Measurements from ENCODE around the gene CLEC4G. TPM values are rescaled to one million over a fixed set of nuclear protein-coding genes. Genes with fewer than 3 reads are reported as not detected.

CLEC4G gene
- total RNA-seq, 1 experiment from 2014 or later = not detected

GRCh38 chr19:7709932-7710460 is 21.9 kb downstream of the CLEC4G start:
- TF ChIP-seq EZH2phosphoT487 (IDR thresholded peaks at IDR 0.05; ENCODE audit: borderline replicate concordance, low read length) = no peak
- no peak for TF ChIP-seq CTCF (conservative IDR thresholded peaks at IDR 0.05; ENCODE audit: low read depth, low read length)
- no peak for TF ChIP-seq EZH2 (IDR thresholded peaks at IDR 0.05; ENCODE audit: low read length, unreplicated experiment)
- no peak overlapping the region for H2AFZ ChIP-seq (ENCODE audit: low read length)
- H3K9me2 ChIP-seq (replicated peaks; ENCODE audit: low read length) = no peaks in the 10 kb centered on the region
- DNase-seq (no peak), ATAC-seq (no peak)
- H3K36me3 ChIP-seq (ENCODE audit: low read depth, low read length) = no peaks in the 10 kb centered on the region
- H3K4me3 ChIP-seq (ENCODE audit: low read length) = no peak overlapping the region
- intact Hi-C loops (cut with micrococcal nuclease) = no loop called here
- ChIA-PET CTCF (no interaction called here), POLR2A (ENCODE audit: unreplicated experiment) (no interaction called here)
- no peak overlapping the region for H3K27ac ChIP-seq (ENCODE audit: low read length)
- no peak overlapping the region for H3K9ac ChIP-seq (ENCODE audit: low read length)
- no peaks in the 10 kb centered on the region for H3F3A ChIP-seq (ENCODE audit: low read length, unreplicated experiment)
- no peaks in the 10 kb centered on the region for H4K20me1 ChIP-seq (ENCODE audit: low read length)
- no peaks in the 10 kb centered on the region for H3K9me3 ChIP-seq (ENCODE audit: low read length)
- no peaks in the 10 kb centered on the region for H3K4me1 ChIP-seq (ENCODE audit: insufficient read depth, low read length)
- BruUV-seq (replicated peaks) = no TSS peak
- no peak overlapping the region for H3K4me2 ChIP-seq (ENCODE audit: low read length)
- H3K79me2 ChIP-seq (ENCODE audit: low read length) = no peaks in the 10 kb centered on the region
- no peaks in the 10 kb centered on the region for H3K27me3 ChIP-seq (ENCODE audit: low read length)

DNA sequence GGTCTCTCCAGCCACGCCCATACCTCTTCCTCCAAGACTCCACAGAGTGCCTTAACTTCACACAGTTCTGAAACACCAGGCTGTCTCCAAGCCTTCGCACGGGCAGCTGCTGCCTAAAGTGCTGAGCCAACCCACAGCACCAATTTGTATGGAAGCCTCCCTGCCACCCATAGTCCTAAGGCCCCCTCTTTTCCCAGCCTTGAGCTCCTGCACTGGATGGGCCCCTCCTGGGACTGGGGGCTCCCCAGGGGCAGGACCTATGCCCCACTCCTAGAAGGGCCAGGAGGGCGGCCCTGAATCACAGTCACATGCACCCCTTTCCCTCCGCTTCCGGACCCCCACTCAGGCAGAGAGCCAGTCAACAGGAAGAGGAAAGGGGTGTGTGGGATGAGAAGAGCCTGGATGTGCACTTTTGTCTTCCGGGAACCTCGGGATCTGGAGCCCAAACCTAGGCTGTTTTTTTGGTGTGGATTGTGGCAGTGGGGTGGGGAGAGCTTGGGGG is 24.9 kb downstream of the CLEC4G start:
- H3K4me1 ChIP-seq (ENCODE audit: insufficient read depth, low read length) = no peaks in the 10 kb centered on the region
- no peaks in the 10 kb centered on the region for H3K36me3 ChIP-seq (ENCODE audit: low read depth, low read length)
- ChIA-PET CTCF (no interaction called here), POLR2A (ENCODE audit: unreplicated experiment) (no interaction called here)
- H3K9me2 ChIP-seq (replicated peaks; ENCODE audit: low read length) = no peaks in the 10 kb centered on the region
- no peaks in the 10 kb centered on the region for H3K9me3 ChIP-seq (ENCODE audit: low read length)
- H3K79me2 ChIP-seq (ENCODE audit: low read length) = no peaks in the 10 kb centered on the region
- H4K20me1 ChIP-seq (ENCODE audit: low read length) = no peaks in the 10 kb centered on the region
- H3K4me2 ChIP-seq (ENCODE audit: low read length) = no peak overlapping the region
- TF ChIP-seq EZH2 (IDR thresholded peaks at IDR 0.05; ENCODE audit: low read length, unreplicated experiment) = no peak
- TF ChIP-seq CTCF (conservative IDR thresholded peaks at IDR 0.05; ENCODE audit: low read depth, low read length) = no peak
- TF ChIP-seq EZH2phosphoT487 (IDR thresholded peaks at IDR 0.05; ENCODE audit: borderline replicate concordance, low read length) = no peak
- no peak overlapping the region for H3K4me3 ChIP-seq (ENCODE audit: low read length)
- H3K9ac ChIP-seq (ENCODE audit: low read length) = no peak overlapping the region
- no TSS peak for BruUV-seq (replicated peaks)
- H2AFZ ChIP-seq (ENCODE audit: low read length) = no peak overlapping the region
- intact Hi-C loops (cut with micrococcal nuclease) = no loop called here
- DNase-seq = no peak
- H3F3A ChIP-seq (ENCODE audit: low read length, unreplicated experiment) = no peaks in the 10 kb centered on the region
- no peak overlapping the region for H3K27ac ChIP-seq (ENCODE audit: low read length)
- no peaks in the 10 kb centered on the region for H3K27me3 ChIP-seq (ENCODE audit: low read length)
- no peak; the same call in 1 of the 2 replicates for ATAC-seq

DNA sequence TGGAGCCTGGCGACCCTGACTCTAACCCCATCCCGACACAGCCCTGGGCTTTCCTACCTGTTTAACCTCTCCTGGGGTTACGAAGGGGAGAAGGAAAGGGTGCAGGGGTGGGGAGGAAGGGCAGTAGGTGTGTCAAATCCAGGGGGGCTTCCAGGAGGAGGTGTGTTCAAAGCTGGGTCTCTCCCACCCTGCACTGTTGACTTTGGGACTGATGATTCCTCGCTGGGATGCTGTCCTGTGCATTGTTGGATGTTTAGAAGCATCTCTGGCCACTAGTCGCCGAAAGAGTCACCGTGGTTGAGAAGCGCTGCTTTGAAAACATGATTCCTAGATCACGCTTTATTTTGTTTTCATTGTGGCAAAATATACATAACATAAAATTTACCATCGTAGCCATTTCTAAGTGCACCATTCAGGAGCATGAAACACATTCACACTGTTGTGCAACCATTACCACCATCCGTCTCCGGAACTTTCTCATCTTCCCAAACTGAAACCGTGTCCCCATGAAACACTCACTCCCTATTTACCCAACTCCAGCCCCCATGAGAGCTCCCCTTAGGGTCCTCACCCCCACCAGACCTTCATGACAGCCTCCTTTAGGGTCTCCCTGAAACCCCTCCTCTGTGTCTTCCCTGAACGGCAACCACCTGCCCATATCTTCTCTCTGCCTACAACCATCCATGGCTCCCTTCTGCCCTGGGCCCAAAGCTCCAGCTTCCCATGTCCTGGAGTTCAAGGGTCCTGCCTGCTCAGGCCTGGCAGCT is 25.5 kb downstream of the CLEC4G start:
- Histone ChIP-seq H3K9me2 (replicated peaks; ENCODE audit: low read length) (no peaks in the 10 kb centered on the region), H3K27ac (ENCODE audit: low read length) (no peak overlapping the region), H3K27me3 (ENCODE audit: low read length) (no peaks in the 10 kb centered on the region), H3K79me2 (ENCODE audit: low read length) (no peaks in the 10 kb centered on the region), H2AFZ (ENCODE audit: low read length) (no peak overlapping the region), H3K9ac (ENCODE audit: low read length) (no peak overlapping the region), H4K20me1 (ENCODE audit: low read length) (no peaks in the 10 kb centered on the region), H3K36me3 (ENCODE audit: low read depth, low read length) (no peaks in the 10 kb centered on the region), H3F3A (ENCODE audit: low read length, unreplicated experiment) (no peaks in the 10 kb centered on the region), H3K4me1 (ENCODE audit: insufficient read depth, low read length) (no peaks in the 10 kb centered on the region), H3K9me3 (ENCODE audit: low read length) (no peaks in the 10 kb centered on the region), H3K4me2 (ENCODE audit: low read length) (no peak overlapping the region), H3K4me3 (ENCODE audit: low read length) (no peak overlapping the region)
- TF ChIP-seq CTCF (conservative IDR thresholded peaks at IDR 0.05; ENCODE audit: low read depth, low read length) (no peak), EZH2phosphoT487 (IDR thresholded peaks at IDR 0.05; ENCODE audit: borderline replicate concordance, low read length) (no peak), EZH2 (IDR thresholded peaks at IDR 0.05; ENCODE audit: low read length, unreplicated experiment) (no peak)
- POLR2A ChIA-PET (ENCODE audit: unreplicated experiment) = no interaction called here
- ATAC-seq (no peak), DNase-seq (no peak)
- intact Hi-C loops (cut with micrococcal nuclease) = no loop called here
- no TSS peak for BruUV-seq (replicated peaks)
- CTCF ChIA-PET = no interaction called here

All from PC-3 (cell line).